H9 (cell line): ENCODE measurements around the gene SIGMAR1. TPM values are rescaled to one million over a fixed set of nuclear protein-coding genes. Genes with fewer than 3 reads are reported as not detected.

Source experiments
- DNase-seq: peaks from one replicate; pipeline ENCODE4 v3.0.0-alpha.2; 2017
- H2AFZ ChIP-seq: one replicate; pipeline ENCODE4 v1.6.1; 2013; ENCODE audit warnings: mild to moderate bottlenecking, low read length, control low read depth, moderate library complexity
- H2AK5ac ChIP-seq: 2 replicates; pipeline ENCODE4 v1.6.1; 2013; ENCODE audit warnings: low read length, control low read depth, mixed read lengths; ENCODE audit not compliant: insufficient read length
- H2BK120ac ChIP-seq: one replicate; pipeline ENCODE4 v1.6.1; 2013; ENCODE audit warnings: low read depth, mild to moderate bottlenecking, low read length, control low read depth, inconsistent platforms; ENCODE audit not compliant: poor library complexity, severe bottlenecking
- H2BK12ac ChIP-seq: 2 replicates; pipeline ENCODE4 v1.6.1; 2013; ENCODE audit warnings: low read length, control low read depth, mixed read lengths, low read depth; ENCODE audit not compliant: insufficient read length
- H2BK15ac ChIP-seq: 2 replicates; pipeline ENCODE4 v1.6.1; 2013; ENCODE audit warnings: low read depth, low read length, control low read depth
- H2BK20ac ChIP-seq: one replicate; pipeline ENCODE4 v1.6.1; 2013; ENCODE audit warnings: low read depth, mild to moderate bottlenecking, low read length, control low read depth, inconsistent platforms; ENCODE audit not compliant: poor library complexity, severe bottlenecking
- H2BK5ac ChIP-seq: 2 replicates; pipeline ENCODE4 v1.6.1; 2013; ENCODE audit warnings: low read length, control low read depth, mixed read lengths; ENCODE audit not compliant: insufficient read length
- H3K14ac ChIP-seq: 2 replicates; pipeline ENCODE4 v1.6.1; 2013; ENCODE audit warnings: low read length, control low read depth; ENCODE audit not compliant: insufficient read depth
- H3K18ac ChIP-seq: 2 replicates; pipeline ENCODE4 v1.6.1; 2013; ENCODE audit warnings: low read depth, mild to moderate bottlenecking, mixed read lengths, low read length, control low read depth; ENCODE audit not compliant: insufficient read length
- H3K23ac ChIP-seq: 2 replicates; pipeline ENCODE4 v1.6.1; 2013; ENCODE audit warnings: low read length, control low read depth, mixed read lengths, low read depth; ENCODE audit not compliant: insufficient read length
- H3K23me2 ChIP-seq: 2 replicates; pipeline ENCODE4 v1.6.1; 2013; ENCODE audit warnings: low read depth, mild to moderate bottlenecking, mixed read lengths, low read length, control low read depth; ENCODE audit not compliant: insufficient read length, poor library complexity, severe bottlenecking
- H3K27ac ChIP-seq: 2 replicates; pipeline ENCODE4 v1.5.1; 2013; ENCODE audit warnings: low read length, control low read depth, mixed read lengths, low read depth; ENCODE audit not compliant: insufficient read length
- H3K27me3 ChIP-seq: 2 replicates; pipeline ENCODE4 v1.6.1; 2013; ENCODE audit warnings: low read length, control low read depth, inconsistent platforms; ENCODE audit not compliant: insufficient read depth
- H3K4ac ChIP-seq: 2 replicates; pipeline ENCODE4 v1.6.1; 2013; ENCODE audit warnings: low read depth, mild to moderate bottlenecking, control low read depth, inconsistent platforms, low read length, moderate library complexity
- H3K4me1 ChIP-seq: 2 replicates; pipeline ENCODE4 v1.6.1; 2013; ENCODE audit warnings: low read length, control low read depth, inconsistent platforms; ENCODE audit not compliant: insufficient read depth
- H3K4me2 ChIP-seq: 2 replicates; pipeline ENCODE4 v1.6.1; 2013; ENCODE audit warnings: low read length, control low read depth, mixed read lengths; ENCODE audit not compliant: insufficient read length, insufficient read depth
- H3K56ac ChIP-seq: 2 replicates; pipeline ENCODE4 v1.6.1; 2013; ENCODE audit warnings: low read depth, mild to moderate bottlenecking, mixed read lengths, low read length, control low read depth; ENCODE audit not compliant: insufficient read length
- H3K79me1 ChIP-seq: 2 replicates; pipeline ENCODE4 v1.6.1; 2013; ENCODE audit warnings: low read depth, mild to moderate bottlenecking, moderate library complexity, low read length, control low read depth, inconsistent platforms; ENCODE audit not compliant: insufficient read depth, poor library complexity, severe bottlenecking
- H3K79me2 ChIP-seq: 2 replicates; pipeline ENCODE4 v1.6.1; 2013; ENCODE audit warnings: low read length, control low read depth, inconsistent platforms; ENCODE audit not compliant: insufficient read depth
- H3K9ac ChIP-seq: 2 replicates; pipeline ENCODE4 v1.6.1; 2013; ENCODE audit warnings: low read length, control low read depth, mixed read lengths; ENCODE audit not compliant: insufficient read length; ENCODE audit errors: extremely low read depth
- H3K9me3 ChIP-seq: one replicate; pipeline ENCODE4 v1.6.1; 2013; ENCODE audit warnings: low read depth, low read length, inconsistent platforms; ENCODE audit not compliant: control insufficient read depth
- H3T11ph ChIP-seq: one replicate; pipeline ENCODE4 v1.6.1; 2013; ENCODE audit warnings: mild to moderate bottlenecking, low read length, control low read depth, inconsistent platforms
- H4K20me1 ChIP-seq: one replicate; pipeline ENCODE4 v1.6.1; 2013; ENCODE audit not compliant: control insufficient read depth, insufficient read length, insufficient read depth
- H4K5ac ChIP-seq: 2 replicates; pipeline ENCODE4 v1.6.1; 2013; ENCODE audit warnings: low read depth, mild to moderate bottlenecking, mixed read lengths, low read length, control low read depth; ENCODE audit not compliant: insufficient read length
- H4K8ac ChIP-seq: replicated peaks from 2 replicates; pipeline ENCODE4 v1.6.1; 2013; ENCODE audit warnings: low read length, control low read depth, mixed read lengths, low read depth; ENCODE audit not compliant: insufficient read length
- H4K91ac ChIP-seq: 2 replicates; pipeline ENCODE4 v1.6.1; 2013; ENCODE audit warnings: low read depth, mild to moderate bottlenecking, moderate library complexity, mixed read lengths, low read length, control low read depth; ENCODE audit not compliant: insufficient read length
- H3K27ac Mint-ChIP-seq, 3 experiments: 2 replicates in 2 of 3; 3 replicates in 1 of 3; pipeline ENCODE4 v1.8.0; 2020 to 2021; ENCODE audit warnings: mixed read lengths in 3 of 3, mild to moderate bottlenecking in 1 of 3, moderate library complexity in 1 of 3
- H3K27me3 Mint-ChIP-seq: 2 replicates; pipeline ENCODE4 v1.8.0; 2021; ENCODE audit warnings: low read depth, mild to moderate bottlenecking, moderate library complexity, mixed read lengths
- H3K36me3 Mint-ChIP-seq, 3 experiments: 2 replicates in 2 of 3; 3 replicates in 1 of 3; pipeline ENCODE4 v1.8.0; 2020 to 2021; ENCODE audit warnings: low read depth in 3 of 3, mixed read lengths in 3 of 3; ENCODE audit not compliant: insufficient read depth in 1 of 3
- H3K4me1 Mint-ChIP-seq, 2 experiments: 2 replicates each; pipeline ENCODE4 v1.8.0; 2020; ENCODE audit warnings: mixed read lengths in 2 of 2
- H3K4me3 Mint-ChIP-seq, 2 experiments: 2 replicates in 1 of 2; 3 replicates in 1 of 2; pipeline ENCODE4 v1.8.0; 2020 to 2021; ENCODE audit warnings: mild to moderate bottlenecking in 2 of 2, mixed read lengths in 2 of 2, moderate library complexity in 1 of 2
- H3K9me3 Mint-ChIP-seq, 2 experiments: 2 replicates in 1 of 2; 3 replicates in 1 of 2; pipeline ENCODE4 v1.8.0; 2020; ENCODE audit warnings: mild to moderate bottlenecking in 2 of 2, mixed read lengths in 2 of 2, moderate library complexity in 1 of 2
- WGBS: extraction: QIAGEN DNeasy Blood & Tissue Kit; methylation state at CpG from one replicate; pipeline ENCODE4 v1.1.7; 2013; ENCODE audit warnings: missing lambda C conversion rate, low lambda C conversion rate, mixed read lengths; ENCODE audit not compliant: insufficient read length; ENCODE audit errors: extremely low coverage; 5-methylcytosine and 5-hydroxymethylcytosine counted together
- total RNA-seq: library from RNA; stranded (reverse); gene quantifications from 2 replicates; pipeline ENCODE4 v1.2.1, GENCODE V29; 2021
- TF ChIP-seq, protein P1 (sequence below): fragments of 200-600 bp; sonication (generic); conservative IDR thresholded peaks from 3 replicates; pipeline ENCODE4 v1.8.0; 2021; ENCODE audit warnings: antibody characterized with exemption, mild to moderate bottlenecking

The SIGMAR1 gene
- total RNA-seq, 1 experiment from 2014 or later = 68.3 TPM

DNA sequence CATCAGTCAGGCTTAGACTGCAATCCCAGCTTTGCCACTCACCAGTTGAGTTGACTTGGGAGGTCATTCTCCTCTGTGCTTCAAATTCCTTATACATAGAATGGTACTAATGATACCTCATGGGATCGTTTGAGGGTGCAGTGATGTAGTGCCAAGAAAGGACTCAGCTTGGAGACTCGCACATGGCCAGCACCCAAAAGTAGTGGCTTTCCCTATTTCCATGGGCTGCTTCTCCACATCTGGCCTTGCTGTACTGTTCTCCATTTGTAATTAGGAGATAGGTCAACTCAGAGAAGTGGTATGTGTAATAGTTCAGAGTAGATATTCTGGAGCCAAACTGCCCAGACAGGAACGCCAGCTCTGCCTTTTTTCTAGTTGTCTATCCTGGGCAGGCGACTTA lies 48.0 kb upstream of the SIGMAR1 start:
- Histone ChIP-seq H2BK120ac (no peak overlapping the region), H3K4me2 (no peak overlapping the region), H3K56ac (no peak overlapping the region), H2BK12ac (no peak overlapping the region), H3T11ph (no peak overlapping the region), H2AFZ (no peak overlapping the region), H2BK20ac (no peak overlapping the region), H3K4ac (no peak overlapping the region), H3K79me2 (no peaks in the 10 kb centered on the region), H3K4me1 (peaks cover 8% of the 10 kb centered on the region; the same call in 1 of the 2 replicates), H3K23ac (no peak overlapping the region), H2BK5ac (no peak overlapping the region), H3K79me1 (no peaks in the 10 kb centered on the region), H4K91ac (no peak overlapping the region), H3K27ac (no peak overlapping the region), H2AK5ac (no peak overlapping the region), H4K8ac (no peak overlapping the region), H3K9ac (no peak overlapping the region), H3K23me2 (no peaks in the 10 kb centered on the region), H4K5ac (no peak overlapping the region), H4K20me1 (no peaks in the 10 kb centered on the region), H3K27me3 (no peaks in the 10 kb centered on the region), H3K18ac (no peak overlapping the region), H3K9me3 (no peaks in the 10 kb centered on the region), H2BK15ac (no peak overlapping the region), H3K14ac (no peak overlapping the region)
- Mint-ChIP-seq H3K27me3 (no peaks in the 10 kb centered on the region; the same call in none of the 2 replicates), H3K36me3 (no peaks in the 10 kb centered on the region; a peak in 1 of 7 replicates), H3K4me3 (no peak overlapping the region), H3K27ac (no peak overlapping the region), H3K9me3 (no peaks in the 10 kb centered on the region), H3K4me1 (peaks cover 13 to 17% of the 10 kb centered on the region in 2 experiments)
- no CpG with 5 or more reads among the region's 4 CpGs for WGBS
- DNase-seq = no peak
- TF ChIP-seq, protein P1, sequence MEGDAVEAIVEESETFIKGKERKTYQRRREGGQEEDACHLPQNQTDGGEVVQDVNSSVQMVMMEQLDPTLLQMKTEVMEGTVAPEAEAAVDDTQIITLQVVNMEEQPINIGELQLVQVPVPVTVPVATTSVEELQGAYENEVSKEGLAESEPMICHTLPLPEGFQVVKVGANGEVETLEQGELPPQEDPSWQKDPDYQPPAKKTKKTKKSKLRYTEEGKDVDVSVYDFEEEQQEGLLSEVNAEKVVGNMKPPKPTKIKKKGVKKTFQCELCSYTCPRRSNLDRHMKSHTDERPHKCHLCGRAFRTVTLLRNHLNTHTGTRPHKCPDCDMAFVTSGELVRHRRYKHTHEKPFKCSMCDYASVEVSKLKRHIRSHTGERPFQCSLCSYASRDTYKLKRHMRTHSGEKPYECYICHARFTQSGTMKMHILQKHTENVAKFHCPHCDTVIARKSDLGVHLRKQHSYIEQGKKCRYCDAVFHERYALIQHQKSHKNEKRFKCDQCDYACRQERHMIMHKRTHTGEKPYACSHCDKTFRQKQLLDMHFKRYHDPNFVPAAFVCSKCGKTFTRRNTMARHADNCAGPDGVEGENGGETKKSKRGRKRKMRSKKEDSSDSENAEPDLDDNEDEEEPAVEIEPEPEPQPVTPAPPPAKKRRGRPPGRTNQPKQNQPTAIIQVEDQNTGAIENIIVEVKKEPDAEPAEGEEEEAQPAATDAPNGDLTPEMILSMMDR = no peak
